Activated CD4-positive, alpha-beta T cell treated with anti-CD3 and anti-CD28 coated beads for 24 hours (primary cell): Measurements from ENCODE around the gene TAS2R39.
"Not testable (repeated sequence)": the region's sequence is repeated elsewhere in the genome, so short reads cannot be mapped to it uniquely, and the experiment has no call there.

ENCODE experiments used
- DNase-seq, 2 donors: peaks; one replicate each; pipeline ENCODE4 v3.0.0-alpha.2; 2020; ENCODE audit warnings: low read depth in 2 of 2

The TAS2R39 gene

DNA sequence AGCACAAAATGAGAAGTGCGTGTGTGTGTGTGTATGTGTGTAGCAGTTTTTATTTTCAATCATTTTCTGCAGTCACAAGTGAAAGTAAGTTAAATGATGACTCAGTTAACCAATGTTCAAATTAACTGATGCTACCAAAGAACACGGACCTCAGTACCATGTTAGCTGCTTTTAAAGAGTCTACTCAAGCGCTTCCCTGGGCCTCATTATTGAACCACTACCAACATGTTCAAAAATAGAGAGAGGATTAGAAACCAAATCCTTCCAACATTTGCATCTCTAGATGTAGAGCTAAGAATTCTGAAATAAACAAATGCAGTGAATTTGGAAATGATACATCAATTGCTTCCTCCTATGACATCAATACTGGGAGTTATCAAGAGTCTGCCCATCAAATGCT lies at the start of gene TAS2R39:
Gene TAS2R39, plus strand, starts transcription at position 396 of the 400 bp plus-strand sequence. Its CDS starts 0 bp downstream, at position 396.
- no peak for DNase-seq

DNA sequence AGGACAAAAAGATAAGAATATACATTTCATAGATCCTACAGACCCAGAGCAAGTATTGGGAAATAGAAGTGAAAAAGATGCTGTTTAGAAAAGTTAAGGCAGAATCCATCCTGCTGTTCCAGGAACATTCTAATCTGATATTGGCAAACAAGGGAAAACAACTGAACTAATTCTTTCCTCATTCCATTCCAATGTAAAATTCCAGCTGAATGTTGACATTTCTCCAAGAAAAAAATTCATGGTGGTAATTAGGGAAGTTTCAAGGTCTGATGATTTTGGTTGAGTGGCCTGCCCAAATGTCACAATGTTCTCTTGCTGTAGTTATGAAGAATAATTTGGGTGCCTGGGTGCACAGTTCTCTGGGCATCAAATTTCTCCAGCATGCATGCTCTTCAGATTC lies 36.1 kb upstream of the TAS2R39 start:
- DNase-seq: no peak

DNA sequence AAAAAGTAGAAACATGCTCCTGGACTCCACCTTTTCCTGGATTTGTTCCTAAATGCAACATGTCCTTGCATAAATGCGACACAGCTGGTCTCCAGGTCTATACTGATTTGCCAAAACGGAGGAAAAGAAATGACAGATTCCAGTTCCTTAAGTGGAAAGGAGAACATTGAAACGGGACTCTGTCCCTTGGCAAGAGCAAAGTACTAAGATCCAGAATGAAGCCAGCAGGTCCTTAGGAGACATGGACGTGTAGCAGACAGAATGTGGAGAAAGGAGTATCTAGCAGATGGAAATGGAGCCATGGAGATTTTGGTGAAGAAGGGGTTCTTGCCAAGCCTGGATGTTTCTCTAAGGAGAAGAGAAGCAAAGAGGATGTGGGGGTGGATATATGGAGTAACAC lies 35.2 kb upstream of the TAS2R39 start:
- no peak for DNase-seq

DNA sequence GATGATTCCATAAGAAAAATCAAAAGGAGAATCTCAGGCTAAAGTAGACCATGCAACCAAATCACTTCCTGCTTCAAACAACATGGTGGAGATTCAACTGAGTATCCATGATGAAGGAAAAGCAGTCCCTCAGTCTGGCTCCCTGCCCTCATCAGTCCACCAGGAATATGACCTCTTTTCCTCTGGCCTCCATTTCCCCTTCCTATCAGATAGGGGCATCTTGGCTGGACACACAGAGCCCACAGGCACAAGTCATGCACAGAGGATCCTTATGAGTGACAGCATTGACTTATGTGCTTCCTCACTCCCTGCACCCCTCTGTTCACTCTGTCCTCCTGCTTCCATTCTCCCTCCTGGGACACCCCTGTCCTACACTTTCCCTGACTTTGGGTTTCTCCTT lies 34.6 kb upstream of the TAS2R39 start:
- no peak for DNase-seq

DNA sequence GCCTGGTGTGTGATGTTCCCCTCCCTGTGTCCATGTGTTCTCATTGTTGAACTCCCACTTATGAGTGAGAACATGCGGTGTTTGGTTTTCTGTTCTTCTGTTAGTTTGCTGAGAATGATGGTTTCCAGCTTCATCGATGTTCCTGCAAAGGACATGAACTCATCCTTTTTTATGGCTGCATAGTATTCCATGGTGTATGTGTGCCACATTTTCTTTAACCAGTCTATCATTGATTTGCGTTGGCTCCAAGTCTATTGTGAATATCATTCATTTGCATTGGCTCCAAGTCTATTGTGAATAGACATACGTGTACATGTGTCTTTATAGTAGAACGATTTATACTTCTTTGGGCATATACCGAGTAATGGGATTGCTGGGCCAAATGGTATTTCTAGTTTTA lies 32.5 kb upstream of the TAS2R39 start:
- DNase-seq: not testable (repeated sequence)

GRCh38 chr7:143158617-143159016 lies 24.6 kb upstream of the TAS2R39 start:
- not testable (repeated sequence) for DNase-seq

DNA sequence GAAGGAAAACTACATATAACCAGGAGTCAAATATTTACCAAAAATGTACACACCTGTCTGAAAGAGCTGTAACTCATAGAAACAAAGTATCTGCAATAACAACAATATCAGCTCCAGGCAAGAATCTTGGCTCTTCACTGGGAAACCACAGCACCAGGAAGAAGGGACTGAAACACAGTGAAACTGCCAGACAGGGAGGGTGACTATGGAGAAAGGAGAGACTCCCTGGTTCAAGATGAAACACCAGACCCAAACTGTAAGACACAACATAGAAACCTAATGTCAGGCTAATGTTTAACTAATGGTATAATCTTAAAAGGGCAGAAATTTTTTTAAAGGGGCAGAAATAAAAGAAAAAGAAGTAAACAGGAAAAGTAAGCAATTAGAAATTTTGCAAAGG lies 11.5 kb upstream of the TAS2R39 start:
- no peak for DNase-seq

- DNase-seq: no peak
Measured at GRCh38 chr7:143172354-143172753, 10.9 kb upstream of the TAS2R39 start.

GRCh38 chr7:143176128-143176527 lies 7.1 kb upstream of the TAS2R39 start:
- no peak for DNase-seq

GRCh38 chr7:143177374-143178119 lies 5.7 kb upstream of the TAS2R39 start:
- DNase-seq: no peak

GRCh38 chr7:143180771-143181170 lies 2.4 kb upstream of the TAS2R39 start:
- not testable (repeated sequence) for DNase-seq

DNA sequence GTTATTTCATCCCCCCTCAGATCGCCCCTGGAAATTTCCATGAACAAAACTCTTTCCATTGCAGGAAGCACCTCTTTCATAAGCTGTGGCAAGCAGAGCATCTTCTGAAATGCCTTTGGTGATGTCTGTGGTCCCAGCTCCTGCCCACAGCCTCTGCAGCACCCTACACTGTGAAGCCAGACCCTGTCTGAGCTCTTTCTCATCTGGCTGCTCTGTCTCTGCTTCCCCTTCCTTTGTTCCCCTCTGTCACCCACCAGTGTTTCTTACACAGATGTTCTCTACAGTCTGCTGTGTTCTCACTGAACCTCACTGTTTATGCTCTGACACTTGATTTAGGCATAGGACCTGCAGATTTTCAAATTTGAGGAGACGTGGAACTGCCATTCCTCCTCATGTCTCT lies 1.9 kb upstream of the TAS2R39 start:
- DNase-seq: no peak

DNA sequence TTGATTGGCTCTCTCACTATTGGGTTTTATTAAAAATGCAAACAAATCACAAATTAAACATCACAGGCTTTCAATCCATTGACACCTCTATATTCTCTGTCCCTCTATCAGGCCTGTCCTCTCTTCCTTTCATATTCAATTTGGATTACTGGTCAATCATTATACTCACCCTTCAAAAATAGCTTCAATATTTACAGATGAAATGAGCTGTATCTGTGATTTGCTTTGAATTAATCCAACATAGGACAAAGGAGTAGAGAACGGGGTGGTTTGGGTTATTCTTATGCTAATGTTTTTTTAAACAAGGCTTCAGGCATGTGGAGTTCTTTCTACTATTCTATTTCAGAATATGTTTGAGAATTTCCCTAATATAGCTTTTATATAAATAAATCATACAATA lies 2.3 kb downstream of the TAS2R39 start:
- no peak for DNase-seq

DNA sequence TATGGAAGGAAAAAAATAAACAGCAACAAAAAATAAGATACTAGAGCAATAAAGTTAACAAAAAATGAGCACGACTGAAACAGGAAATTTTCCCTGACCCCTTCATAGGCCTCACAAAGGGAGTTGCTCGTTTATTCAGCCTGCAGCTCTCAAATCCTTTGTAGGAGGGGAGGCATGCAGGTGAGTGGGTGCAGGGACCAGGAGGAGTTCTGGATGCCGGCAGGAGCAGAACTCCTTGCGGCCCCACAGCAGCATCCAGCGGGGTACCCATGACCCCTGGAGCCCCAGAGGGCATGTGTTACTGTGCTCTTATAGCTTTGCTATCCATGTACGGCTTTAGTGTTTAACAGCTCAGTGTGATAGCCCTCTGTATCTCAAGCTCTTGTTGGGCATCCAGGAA lies 5.8 kb downstream of the TAS2R39 start:
- DNase-seq: no peak

GRCh38 chr7:143193880-143194279 lies 10.7 kb downstream of the TAS2R39 start:
- DNase-seq: no peak

- no peak for DNase-seq
Measured at GRCh38 chr7:143199040-143199439, 15.8 kb downstream of the TAS2R39 start.

DNA sequence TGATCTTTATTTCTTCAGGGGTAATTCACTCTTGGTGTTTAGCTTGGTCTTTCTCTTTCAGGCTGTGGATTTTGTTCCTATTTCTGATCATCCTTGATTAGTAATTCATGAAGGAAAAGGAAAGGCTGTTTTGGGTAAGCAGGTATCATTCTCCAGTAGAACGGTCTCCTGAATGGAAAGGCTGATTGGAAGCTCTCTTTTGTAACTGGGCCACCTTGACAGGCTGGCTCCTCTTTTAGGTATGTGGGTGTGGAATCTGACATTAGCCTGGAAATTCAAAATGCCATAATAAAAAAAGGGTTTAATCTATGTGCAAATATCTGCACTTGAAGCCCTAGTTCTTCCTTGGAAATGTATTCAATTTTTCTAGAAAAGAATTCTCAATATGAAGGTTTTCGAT lies 18.9 kb downstream of the TAS2R39 start:
- no peak for DNase-seq

GRCh38 chr7:143203386-143203785 lies 20.2 kb downstream of the TAS2R39 start:
- DNase-seq: no peak

DNA sequence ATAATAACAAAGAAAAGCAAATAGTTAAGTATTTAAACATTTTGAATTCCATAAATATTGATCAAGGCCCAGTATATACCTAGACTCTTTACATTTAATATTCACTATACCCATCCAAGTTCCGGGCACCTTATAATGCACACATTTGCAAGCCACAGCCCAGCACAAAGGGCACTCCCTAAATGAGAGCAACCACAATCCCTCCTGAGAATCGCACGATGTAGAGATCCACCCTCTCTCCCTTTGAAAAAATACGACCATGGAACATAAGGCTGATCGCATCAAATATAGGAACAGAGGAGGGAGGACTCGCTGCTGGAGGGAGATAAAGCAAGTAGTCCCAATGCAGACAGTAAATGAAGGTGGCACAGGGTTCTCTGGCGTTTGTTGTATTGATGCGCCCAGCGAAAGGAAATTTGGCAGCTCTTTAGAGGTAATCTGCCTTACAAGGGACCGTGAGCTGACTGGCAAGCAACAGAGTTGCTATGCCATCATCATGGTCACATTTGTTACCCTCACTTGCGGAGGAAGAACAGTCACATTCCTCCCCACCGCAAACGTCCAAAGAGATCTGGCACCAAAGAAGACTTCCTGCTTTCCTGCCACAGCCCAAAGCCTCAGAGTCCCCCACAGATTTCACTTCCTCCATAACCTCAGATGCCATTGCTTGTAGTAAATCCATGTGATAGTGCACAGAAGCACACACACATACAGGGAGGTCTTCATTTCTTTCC lies 22.5 kb downstream of the TAS2R39 start:
- no peak for DNase-seq

GRCh38 chr7:143210541-143210940 lies 27.3 kb downstream of the TAS2R39 start:
- no peak for DNase-seq

DNA sequence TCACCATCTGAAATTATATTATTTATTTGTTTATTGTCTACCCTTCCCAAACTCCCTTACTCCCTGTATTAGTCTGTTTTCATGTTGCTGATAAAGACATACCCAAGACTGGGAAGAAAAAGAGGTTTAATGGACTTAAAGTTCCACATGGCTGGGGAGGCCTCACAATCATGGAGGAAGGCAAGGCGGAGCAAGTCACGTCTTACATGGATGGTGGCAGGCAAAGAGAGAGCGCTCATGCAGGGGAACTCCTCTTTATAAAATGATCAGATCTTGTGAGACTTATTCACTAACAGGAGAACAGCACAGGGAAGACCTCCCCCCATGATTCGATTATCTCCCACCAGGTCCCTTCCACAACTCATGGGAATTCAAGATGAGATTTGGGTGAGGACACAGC lies 30.3 kb downstream of the TAS2R39 start:
- DNase-seq: not testable (repeated sequence)

DNA sequence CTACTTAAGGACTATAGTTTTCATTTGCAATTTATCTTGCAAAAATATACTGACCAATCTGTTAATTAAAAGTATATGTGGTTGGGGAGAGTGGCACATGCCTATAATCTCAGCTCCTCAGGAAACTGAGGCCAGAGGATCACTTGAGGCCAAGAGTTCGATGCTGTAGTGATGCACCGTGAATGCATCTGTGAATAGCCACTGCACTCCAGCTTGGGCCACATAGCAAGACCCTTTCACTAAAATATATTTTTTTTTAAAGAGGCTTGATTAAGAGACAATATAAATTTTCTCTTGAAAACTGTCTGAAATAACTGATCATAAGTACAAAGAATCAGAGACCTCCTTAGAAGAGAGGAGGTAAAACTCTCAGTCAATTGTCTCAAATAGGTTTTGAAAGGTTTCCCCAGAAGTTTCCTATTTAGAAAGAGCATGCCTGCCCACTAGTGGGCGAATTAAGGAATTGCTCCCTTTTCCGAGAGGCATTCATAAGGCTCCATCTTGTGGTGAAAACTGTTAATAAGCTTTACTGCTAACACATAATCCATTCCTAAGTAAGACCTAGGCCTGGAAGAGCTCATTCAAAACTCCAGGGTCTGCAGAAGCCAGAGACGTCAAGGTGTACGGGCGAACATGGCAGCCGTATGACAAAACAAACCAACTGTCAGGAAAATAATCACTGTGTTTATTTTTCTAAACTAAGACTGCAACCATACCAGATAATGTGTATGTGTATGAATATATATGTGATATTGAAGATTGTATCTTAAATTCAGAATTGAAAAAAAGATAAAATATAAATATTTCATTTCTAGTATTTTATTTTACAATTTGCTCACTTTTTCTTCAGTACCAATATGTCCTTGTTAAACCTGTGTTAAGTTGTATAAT lies 31.8 kb downstream of the TAS2R39 start:
- peak; percentile 41 for DNase-seq
